GM12801 (cell line): ENCODE results near the gene MIPEP.

ENCODE experiments used
- TF ChIP-seq, protein P1 (sequence below): IDR thresholded peaks from one replicate; pipeline ENCODE4 v1.5.1; 2011; ENCODE audit warnings: control low read depth; ENCODE audit not compliant: insufficient read length; ENCODE audit errors: extremely low read depth

The MIPEP gene

DNA sequence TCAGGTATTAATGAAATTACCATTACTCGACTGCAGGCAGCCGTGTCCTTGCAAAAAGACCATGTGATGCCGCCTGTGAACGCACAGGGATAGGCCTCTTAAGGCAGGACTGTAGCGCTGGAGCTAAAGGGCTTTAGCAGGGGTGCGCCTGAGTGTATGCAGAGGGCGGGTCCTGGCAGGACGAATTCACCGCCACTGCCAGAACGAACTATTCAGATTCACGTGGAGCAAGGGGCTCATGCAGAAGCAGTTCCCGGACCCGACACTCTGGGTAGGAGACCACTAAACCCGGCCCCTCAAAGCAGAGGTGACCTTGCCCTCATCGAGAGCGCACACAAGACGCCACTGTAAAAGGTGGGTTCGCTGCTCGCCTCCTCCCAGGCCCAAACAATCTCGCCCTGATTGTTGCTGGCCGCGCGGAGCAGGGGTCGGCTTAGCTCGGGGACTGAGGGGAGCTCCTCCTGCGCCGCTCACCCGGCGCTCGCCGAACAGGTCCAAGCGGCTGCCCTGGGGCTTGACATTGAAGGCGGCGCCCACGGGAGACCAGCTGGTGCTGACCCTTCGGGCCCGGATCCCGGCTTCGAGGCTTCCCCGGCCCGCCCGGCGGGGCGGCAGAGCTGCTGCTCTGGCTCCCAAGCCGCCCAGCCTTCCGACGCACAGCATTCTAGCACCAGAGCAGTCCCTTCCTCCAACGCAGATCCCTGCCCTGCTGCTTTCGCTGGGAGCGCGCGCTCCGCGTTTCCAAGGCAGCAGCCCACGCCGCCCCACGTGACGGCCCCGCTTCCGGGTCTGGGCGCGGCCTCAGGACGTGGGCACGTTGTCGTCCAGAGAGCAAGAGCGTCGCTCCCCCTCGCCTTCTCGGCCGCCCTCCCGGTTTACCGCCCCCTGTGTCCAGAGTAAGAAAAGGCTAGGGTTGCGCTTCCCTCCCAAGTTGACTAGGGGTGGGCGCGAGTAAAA, at the start of gene MIPEP:
Gene MIPEP (minus strand): TSS at position 743 of the 957 bp plus-strand sequence. CDS start 80 bp downstream, at position 663.
- TF ChIP-seq, protein P1, sequence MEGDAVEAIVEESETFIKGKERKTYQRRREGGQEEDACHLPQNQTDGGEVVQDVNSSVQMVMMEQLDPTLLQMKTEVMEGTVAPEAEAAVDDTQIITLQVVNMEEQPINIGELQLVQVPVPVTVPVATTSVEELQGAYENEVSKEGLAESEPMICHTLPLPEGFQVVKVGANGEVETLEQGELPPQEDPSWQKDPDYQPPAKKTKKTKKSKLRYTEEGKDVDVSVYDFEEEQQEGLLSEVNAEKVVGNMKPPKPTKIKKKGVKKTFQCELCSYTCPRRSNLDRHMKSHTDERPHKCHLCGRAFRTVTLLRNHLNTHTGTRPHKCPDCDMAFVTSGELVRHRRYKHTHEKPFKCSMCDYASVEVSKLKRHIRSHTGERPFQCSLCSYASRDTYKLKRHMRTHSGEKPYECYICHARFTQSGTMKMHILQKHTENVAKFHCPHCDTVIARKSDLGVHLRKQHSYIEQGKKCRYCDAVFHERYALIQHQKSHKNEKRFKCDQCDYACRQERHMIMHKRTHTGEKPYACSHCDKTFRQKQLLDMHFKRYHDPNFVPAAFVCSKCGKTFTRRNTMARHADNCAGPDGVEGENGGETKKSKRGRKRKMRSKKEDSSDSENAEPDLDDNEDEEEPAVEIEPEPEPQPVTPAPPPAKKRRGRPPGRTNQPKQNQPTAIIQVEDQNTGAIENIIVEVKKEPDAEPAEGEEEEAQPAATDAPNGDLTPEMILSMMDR = no peak

DNA sequence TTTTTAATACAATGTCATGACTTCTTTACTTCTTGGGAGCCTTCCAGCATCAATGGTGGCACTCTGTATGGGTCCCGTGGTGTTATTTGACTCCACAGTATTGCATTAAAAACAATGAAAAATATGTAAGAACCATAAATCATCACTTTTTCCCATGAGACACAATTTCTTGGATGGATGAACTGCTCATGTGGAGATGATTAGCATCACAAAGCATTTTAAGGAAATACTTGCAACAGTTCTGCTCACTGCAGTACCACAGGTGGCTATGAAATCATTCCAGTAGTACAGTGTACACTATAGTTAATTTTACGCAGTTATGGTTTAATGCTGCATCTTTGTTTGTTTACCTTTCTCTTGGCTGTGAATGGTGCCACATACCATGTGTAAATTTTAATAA, 45.3 kb upstream of the MIPEP start:
- TF ChIP-seq, protein P1 = no peak

DNA sequence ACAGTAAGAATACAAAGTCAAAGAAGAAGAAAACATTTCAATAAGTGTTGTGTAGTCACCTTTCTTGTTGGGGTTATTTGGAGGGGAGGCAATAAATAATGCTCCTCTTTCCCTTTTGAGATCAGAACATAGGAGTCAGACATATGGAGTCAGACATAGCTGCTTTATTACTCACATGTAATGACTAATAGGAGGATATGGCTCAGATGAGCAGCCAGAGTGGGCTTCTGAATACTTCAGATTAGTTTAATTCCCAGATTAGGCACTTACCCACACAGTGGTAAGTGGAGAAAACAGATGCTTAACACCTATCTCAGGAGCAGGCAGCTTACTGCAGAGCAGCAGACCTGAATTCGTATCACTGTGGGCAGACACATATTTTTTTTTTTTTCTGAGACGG, 39.8 kb upstream of the MIPEP start:
- TF ChIP-seq, protein P1 = no peak

DNA sequence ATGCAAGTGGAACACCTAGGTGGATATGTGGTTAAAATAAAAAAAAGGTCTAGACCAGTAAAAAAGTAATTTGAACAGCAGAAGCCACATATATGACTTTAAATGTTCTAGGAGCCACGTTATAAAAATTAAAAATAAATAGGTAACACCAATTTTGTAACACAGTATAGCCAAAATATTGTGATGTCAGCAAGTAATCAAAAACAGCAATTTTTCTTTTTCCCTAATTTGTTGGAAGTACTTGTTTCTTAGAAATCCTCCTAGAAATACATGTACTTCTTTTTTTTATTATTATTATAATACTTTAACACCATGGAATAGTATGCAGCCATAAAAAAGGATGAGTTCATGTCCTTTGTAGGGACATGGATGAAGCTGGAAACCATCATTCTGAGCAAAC, 33.8 kb upstream of the MIPEP start:
- TF ChIP-seq, protein P1 = no peak

DNA sequence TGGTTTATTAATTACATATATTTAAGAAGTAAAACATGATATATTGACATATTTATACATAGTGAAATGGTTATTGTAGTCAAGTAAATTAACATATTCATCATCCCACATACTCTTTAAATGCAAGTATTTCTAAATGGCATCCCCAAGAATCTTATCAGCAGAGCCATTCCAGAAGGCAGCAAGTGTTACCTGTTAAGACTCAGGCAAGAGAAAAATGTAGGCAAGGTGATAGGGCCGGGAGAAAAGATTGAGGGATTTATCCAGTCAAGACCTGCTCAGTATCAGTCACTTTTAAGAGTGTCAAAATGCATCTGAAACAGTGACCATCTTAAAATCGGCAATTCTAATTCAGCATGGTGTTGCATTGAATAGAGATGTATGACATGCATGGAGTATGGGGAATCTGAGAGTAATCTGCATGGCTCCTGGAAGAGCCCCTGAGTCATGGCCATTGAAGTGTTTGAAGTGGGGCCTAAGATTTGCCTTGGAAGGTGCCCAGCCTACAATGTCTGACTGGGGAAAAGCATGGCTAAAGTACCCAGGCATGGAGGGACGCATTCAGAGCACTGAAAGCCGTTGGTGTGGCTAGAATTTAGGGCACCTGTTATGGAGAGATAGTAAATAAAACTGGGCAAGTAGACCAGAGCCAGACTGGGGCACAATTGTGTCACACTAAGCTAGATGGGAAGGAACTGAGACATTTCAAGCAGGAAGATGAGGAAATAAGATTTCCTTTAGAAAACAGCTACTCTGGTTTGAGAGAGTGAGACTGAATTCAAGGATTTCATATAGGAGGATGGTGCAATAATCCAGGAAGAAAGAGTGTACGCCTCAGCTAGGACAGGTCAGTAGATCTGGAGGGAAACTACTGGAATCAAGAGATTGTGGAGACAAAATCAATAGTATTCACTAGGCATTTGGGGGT, 33.1 kb upstream of the MIPEP start:
- TF ChIP-seq, protein P1 = no peak

DNA sequence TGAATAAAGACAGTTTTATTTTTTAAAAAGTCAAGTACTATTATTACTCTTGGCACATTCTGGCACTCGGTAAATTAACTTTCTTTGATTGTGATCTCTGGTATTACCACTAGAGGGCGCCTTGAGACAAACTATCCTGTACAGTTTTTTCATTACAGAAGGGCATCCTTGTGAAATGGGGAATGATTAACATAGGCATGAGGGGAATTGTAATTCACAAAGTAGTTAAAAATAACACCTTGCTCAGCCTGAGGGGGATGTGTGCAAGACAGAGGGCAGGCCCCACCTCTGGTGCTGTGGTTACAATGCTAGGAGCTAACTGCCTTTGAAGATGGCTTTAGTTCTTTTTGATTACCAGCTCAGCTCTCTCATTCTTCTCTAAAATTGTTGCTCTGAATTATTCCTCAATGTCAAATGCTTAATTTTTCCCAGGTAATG, 32.3 kb upstream of the MIPEP start:
- TF ChIP-seq, protein P1 = no peak

DNA sequence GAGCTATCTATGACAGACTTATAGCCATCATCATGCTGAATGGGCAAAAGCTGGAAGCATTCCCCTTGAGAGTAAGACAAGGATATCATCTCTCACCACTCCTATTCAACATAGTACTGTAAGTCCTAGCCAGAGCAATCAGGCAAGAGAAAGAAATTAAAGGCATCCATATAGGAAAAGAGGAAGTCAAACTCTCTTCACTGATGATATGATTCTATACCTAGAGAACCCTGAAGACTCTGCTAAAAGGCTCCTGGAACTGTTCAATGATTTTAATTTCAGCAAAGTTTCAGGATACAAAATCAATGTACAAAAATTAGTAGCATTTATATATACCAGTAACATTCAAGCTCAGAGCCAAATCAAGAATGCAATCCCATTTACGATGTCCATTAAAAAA, 29.8 kb upstream of the MIPEP start:
- TF ChIP-seq, protein P1 = no peak
